Measurements from ENCODE around the gene DCAF16.

The DCAF16 gene

GRCh38 chr4:17780501-17781299, 29.9 kb downstream of the DCAF16 start:
- no peak for TF ChIP-seq CTCF (IDR thresholded peaks at IDR 0.05; ENCODE audit: low read depth, low read length)
- H3K4me1 ChIP-seq: no peaks in the 10 kb centered on the region
- H3K27me3 ChIP-seq: peaks cover 16% of the 10 kb centered on the region
- DNase-seq: no peak
- peak overlapping the region; percentile 24 for H3K4me3 ChIP-seq (ENCODE audit: low read depth, low read length)
- 0 out of 2 replicates have a peak, but pooled peaks cover 3% of the 10 kb centered on the region for H3K9me3 ChIP-seq
- no peaks in the 10 kb centered on the region for H3K36me3 ChIP-seq

- no peak for TF ChIP-seq CTCF (IDR thresholded peaks at IDR 0.05; ENCODE audit: low read depth, low read length)
Measured at GRCh38 chr4:17778431-17778830, 32.1 kb downstream of the DCAF16 start.

GRCh38 chr4:17773135-17773698, 37.3 kb downstream of the DCAF16 start:
- no peaks in the 10 kb centered on the region for H3K9me3 ChIP-seq
- no peak for DNase-seq
- no peaks in the 10 kb centered on the region for H3K27me3 ChIP-seq
- H3K36me3 ChIP-seq: no peaks in the 10 kb centered on the region
- H3K4me3 ChIP-seq (ENCODE audit: low read depth, low read length): no peak overlapping the region
- H3K4me1 ChIP-seq: no peaks in the 10 kb centered on the region; the same call in 1 of the 2 replicates
- no peak for TF ChIP-seq CTCF (IDR thresholded peaks at IDR 0.05; ENCODE audit: low read depth, low read length)

More at GRCh38 chr4:17778431-17778830, 32.1 kb downstream of the DCAF16 start:
- Histone ChIP-seq H3K4me3 (ENCODE audit: low read depth, low read length) (no peak overlapping the region), H3K9me3 (0 out of 2 replicates have a peak, but pooled peaks cover 3% of the 10 kb centered on the region), H3K36me3 (no peaks in the 10 kb centered on the region), H3K27me3 (peaks cover 16% of the 10 kb centered on the region), H3K4me1 (no peaks in the 10 kb centered on the region)
- no peak for DNase-seq

GRCh38 chr4:17771284-17771908, 39.2 kb downstream of the DCAF16 start:
- H3K4me1 ChIP-seq: no peaks in the 10 kb centered on the region; the same call in 1 of the 2 replicates
- TF ChIP-seq CTCF (IDR thresholded peaks at IDR 0.05; ENCODE audit: low read depth, low read length): no peak
- H3K4me3 ChIP-seq (ENCODE audit: low read depth, low read length): no peak overlapping the region
- no peaks in the 10 kb centered on the region for H3K27me3 ChIP-seq
- H3K36me3 ChIP-seq: no peaks in the 10 kb centered on the region
- H3K9me3 ChIP-seq: no peaks in the 10 kb centered on the region; the same call in 1 of the 2 replicates
- DNase-seq: peak; percentile 23

GRCh38 chr4:17770845-17771244, 39.7 kb downstream of the DCAF16 start:
- Histone ChIP-seq H3K36me3 (no peaks in the 10 kb centered on the region), H3K4me3 (ENCODE audit: low read depth, low read length) (no peak overlapping the region), H3K27me3 (no peaks in the 10 kb centered on the region), H3K4me1 (no peaks in the 10 kb centered on the region; the same call in 1 of the 2 replicates), H3K9me3 (no peaks in the 10 kb centered on the region; the same call in 1 of the 2 replicates)
- TF ChIP-seq CTCF (IDR thresholded peaks at IDR 0.05; ENCODE audit: low read depth, low read length): no peak
- DNase-seq: no peak

Measured in BE2C (cell line).